Breast epithelium (tissue), 3 donors: ENCODE results near the gene TSPAN7.

ENCODE experiments used
- CTCF ChIP-seq, 3 donors: fragments of 450-650 bp; IDR thresholded peaks; one replicate each; pipeline ENCODE4 v1.5.1; 2016 to 2017; ENCODE audit warnings: antibody characterized with exemption in 3 of 3, mild to moderate bottlenecking in 3 of 3, moderate library complexity in 3 of 3
- POLR2A ChIP-seq: fragments of 450-650 bp; IDR thresholded peaks from one replicate; pipeline ENCODE4 v1.6.1; 2016; ENCODE audit warnings: antibody characterized with exemption, mild to moderate bottlenecking, moderate library complexity
- POLR2AphosphoS5 ChIP-seq, 3 donors: sonication (generic); formaldehyde crosslinking; IDR thresholded peaks; one replicate each; pipeline ENCODE4 v1.6.1; 2017; ENCODE audit warnings: antibody characterized with exemption in 3 of 3

- TF ChIP-seq POLR2A (no peak), CTCF (IDR thresholded peaks at IDR 0.05) (no peak), POLR2AphosphoS5 (IDR thresholded peaks at IDR 0.05) (no peak)
These were observed 136.1 kb downstream of the TSPAN7 start for GRCh38 chrX:38697461-38697860.
